ENCODE data around the gene IL23R.

DNA sequence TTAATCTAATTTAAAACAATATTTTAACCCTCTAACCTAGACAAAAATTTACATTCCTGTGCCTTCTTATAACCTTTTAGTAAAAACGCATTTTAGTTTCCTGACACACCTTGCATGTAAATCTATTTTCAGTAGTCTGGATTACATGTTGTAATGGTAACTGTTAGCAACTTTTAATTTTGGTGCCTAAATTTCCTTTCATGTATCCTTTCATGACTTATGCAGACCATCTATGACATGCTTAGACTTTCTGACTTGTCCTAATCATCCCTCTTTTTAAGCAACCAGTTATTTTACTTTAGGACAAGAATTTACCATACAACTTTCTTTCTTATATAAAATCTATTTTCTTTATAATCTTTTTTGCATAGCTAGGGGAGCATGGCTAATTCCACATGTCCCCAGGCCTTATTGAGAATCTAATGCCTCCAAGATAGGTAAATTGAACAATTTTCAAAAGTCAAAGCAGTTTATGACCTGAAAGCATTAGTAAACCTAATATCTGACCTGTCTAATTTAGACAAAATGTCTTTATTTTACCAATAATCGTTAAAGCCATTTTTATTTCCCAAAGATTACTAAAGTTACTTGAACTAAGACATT lies 83.9 kb downstream of the IL23R start:
- TF ChIP-seq, protein P1, sequence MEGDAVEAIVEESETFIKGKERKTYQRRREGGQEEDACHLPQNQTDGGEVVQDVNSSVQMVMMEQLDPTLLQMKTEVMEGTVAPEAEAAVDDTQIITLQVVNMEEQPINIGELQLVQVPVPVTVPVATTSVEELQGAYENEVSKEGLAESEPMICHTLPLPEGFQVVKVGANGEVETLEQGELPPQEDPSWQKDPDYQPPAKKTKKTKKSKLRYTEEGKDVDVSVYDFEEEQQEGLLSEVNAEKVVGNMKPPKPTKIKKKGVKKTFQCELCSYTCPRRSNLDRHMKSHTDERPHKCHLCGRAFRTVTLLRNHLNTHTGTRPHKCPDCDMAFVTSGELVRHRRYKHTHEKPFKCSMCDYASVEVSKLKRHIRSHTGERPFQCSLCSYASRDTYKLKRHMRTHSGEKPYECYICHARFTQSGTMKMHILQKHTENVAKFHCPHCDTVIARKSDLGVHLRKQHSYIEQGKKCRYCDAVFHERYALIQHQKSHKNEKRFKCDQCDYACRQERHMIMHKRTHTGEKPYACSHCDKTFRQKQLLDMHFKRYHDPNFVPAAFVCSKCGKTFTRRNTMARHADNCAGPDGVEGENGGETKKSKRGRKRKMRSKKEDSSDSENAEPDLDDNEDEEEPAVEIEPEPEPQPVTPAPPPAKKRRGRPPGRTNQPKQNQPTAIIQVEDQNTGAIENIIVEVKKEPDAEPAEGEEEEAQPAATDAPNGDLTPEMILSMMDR (IDR thresholded peaks at IDR 0.05): no peak
- no peak for TF ChIP-seq POLR2A (IDR thresholded peaks at IDR 0.05)
